Calu3 (cell line): ENCODE data around the gene EFCAB6. TPM values are rescaled to one million over a fixed set of nuclear protein-coding genes. Genes with fewer than 3 reads are reported as not detected.

Experiments used
- BruUV-seq: library from RNA; stranded (reverse); fragments of 400-500 nt; replicated peaks from 2 replicates; lab custom pipeline; 2021; lab: Mats Ljungman, UMichigan
- CTCF ChIA-PET: fragments of 300-600 bp; sonication (Branson Sonifier 250); formaldehyde crosslinking; loops from one replicate; lab custom pipeline; 2022; ENCODE audit warnings: antibody characterized with exemption; lab: Charles Lee
- DNase-seq: peaks from one replicate; pipeline ENCODE4 v3.0.0; 2022
- H3K27ac Mint-ChIP-seq: one replicate; pipeline ENCODE4 v1.8.0; 2022; ENCODE audit warnings: mixed read lengths; ENCODE audit not compliant: unreplicated experiment
- H3K27me3 Mint-ChIP-seq: one replicate; pipeline ENCODE4 v1.8.0; 2022; ENCODE audit warnings: mixed read lengths; ENCODE audit not compliant: unreplicated experiment
- H3K36me3 Mint-ChIP-seq: one replicate; pipeline ENCODE4 v1.8.0; 2022; ENCODE audit warnings: mild to moderate bottlenecking, moderate library complexity, mixed read lengths; ENCODE audit not compliant: insufficient read depth, unreplicated experiment
- H3K4me1 Mint-ChIP-seq: one replicate; pipeline ENCODE4 v1.8.0; 2022; ENCODE audit warnings: mild to moderate bottlenecking, low read depth, mixed read lengths; ENCODE audit not compliant: unreplicated experiment
- H3K4me3 Mint-ChIP-seq: one replicate; pipeline ENCODE4 v1.8.0; 2022; ENCODE audit warnings: mild to moderate bottlenecking, low read depth, moderate library complexity, mixed read lengths; ENCODE audit not compliant: unreplicated experiment
- H3K9me3 Mint-ChIP-seq: one replicate; pipeline ENCODE4 v1.8.0; 2022; ENCODE audit warnings: low read depth, mixed read lengths; ENCODE audit not compliant: unreplicated experiment
- CTCF ChIP-seq: fragments of 200-600 bp; IDR thresholded peaks from one replicate; pipeline ENCODE4 v1.8.0; 2022; ENCODE audit warnings: antibody characterized with exemption; ENCODE audit not compliant: unreplicated experiment
- intact Hi-C: fragments of 100-400 bp; cut with micrococcal nuclease; formaldehyde crosslinking; loops from one replicate; pipeline ENCODE4 v1.10.0; 2022; ENCODE audit not compliant: unreplicated experiment
- total RNA-seq: library from RNA; stranded (reverse); gene quantifications from 2 replicates; pipeline ENCODE4 v1.2.3, GENCODE V29; 2022

The EFCAB6 gene
- total RNA-seq, 1 experiment from 2014 or later, result 2.2 TPM

GRCh38 chr22:43555561-43556515, 256.3 kb downstream of the EFCAB6 start:
- intact Hi-C loops, result no loop called here
- Mint-ChIP-seq H3K27ac (no peak overlapping the region), H3K9me3 (no peaks in the 10 kb centered on the region), H3K4me3 (no peak overlapping the region), H3K27me3 (peaks cover 44% of the 10 kb centered on the region), H3K36me3 (no peaks in the 10 kb centered on the region), H3K4me1 (no peaks in the 10 kb centered on the region)
- CTCF ChIA-PET, result no interaction called here
- BruUV-seq, result no TSS peak
- TF ChIP-seq CTCF, result no peak
- no peak for DNase-seq

GRCh38 chr22:43554694-43555365, 257.3 kb downstream of the EFCAB6 start:
- TF ChIP-seq CTCF, result no peak
- CTCF ChIA-PET, result no interaction called here
- no peak for DNase-seq
- Mint-ChIP-seq H3K4me1 (no peaks in the 10 kb centered on the region), H3K27ac (no peak overlapping the region), H3K9me3 (no peaks in the 10 kb centered on the region), H3K27me3 (peaks cover 54% of the 10 kb centered on the region), H3K36me3 (no peaks in the 10 kb centered on the region), H3K4me3 (no peak overlapping the region)
- intact Hi-C loops, result no loop called here
- no TSS peak for BruUV-seq

GRCh38 chr22:43554259-43554636, 257.9 kb downstream of the EFCAB6 start:
- DNase-seq, result no peak
- BruUV-seq, result no TSS peak
- intact Hi-C loops, result no loop called here
- Mint-ChIP-seq H3K9me3 (no peaks in the 10 kb centered on the region), H3K27ac (no peak overlapping the region), H3K27me3 (peaks cover 59% of the 10 kb centered on the region), H3K36me3 (no peaks in the 10 kb centered on the region), H3K4me1 (no peaks in the 10 kb centered on the region), H3K4me3 (no peak overlapping the region)
- no peak for TF ChIP-seq CTCF
- CTCF ChIA-PET, result no interaction called here

GRCh38 chr22:43553451-43554258, 258.4 kb downstream of the EFCAB6 start:
- peaks cover 59% of the 10 kb centered on the region for H3K27me3 Mint-ChIP-seq
- intact Hi-C loops, result no loop called here
- no peaks in the 10 kb centered on the region for H3K36me3 Mint-ChIP-seq
- no peak overlapping the region for H3K4me3 Mint-ChIP-seq
- H3K27ac Mint-ChIP-seq, result no peak overlapping the region
- TF ChIP-seq CTCF, result no peak
- H3K4me1 Mint-ChIP-seq, result no peaks in the 10 kb centered on the region
- no peaks in the 10 kb centered on the region for H3K9me3 Mint-ChIP-seq
- CTCF ChIA-PET, result no interaction called here
- DNase-seq, result no peak
- BruUV-seq, result no TSS peak
